Measurements from ENCODE around the gene RPL26.

GRCh38 chr17:8350339-8350738 is 32.7 kb downstream of the RPL26 start:
- TF ChIP-seq CTCF (IDR thresholded peaks at IDR 0.05 in 4 of 5, conservative IDR thresholded peaks at IDR 0.05 in 1 of 5) (no peak), POLR2A (IDR thresholded peaks at IDR 0.05) (no peak)

Measured in gastrocnemius medialis (tissue), 4 donors.